Measurements from ENCODE around the gene ZMYM4.
A peak's percentile ranks its signal among the peaks of the same experiment; 100 is the strongest.
"Not testable (repeated sequence)": the region's sequence is repeated elsewhere in the genome, so short reads cannot be mapped to it uniquely, and the experiment has no call there.

ZMYM4 gene

GRCh38 chr1:35268282-35269200 is at the start of gene ZMYM4:
Gene ZMYM4, plus strand, starts transcription at chr1:35268709. Its CDS starts 338 bp downstream, at chr1:35269047.
- FAIRE-seq, result peak; percentile 94

GRCh38 chr1:35220976-35221375 is 47.5 kb upstream of the ZMYM4 start:
- no peak for FAIRE-seq

- no peak for FAIRE-seq
These were observed 46.0 kb upstream of the ZMYM4 start for GRCh38 chr1:35222322-35223083.

- FAIRE-seq, result no peak
These were observed 45.4 kb upstream of the ZMYM4 start for GRCh38 chr1:35223084-35223630.

- FAIRE-seq, result no peak
These were observed 42.0 kb upstream of the ZMYM4 start for GRCh38 chr1:35226546-35226945.

- no peak for FAIRE-seq
These were observed 38.7 kb upstream of the ZMYM4 start for GRCh38 chr1:35229587-35230360.

- no peak for FAIRE-seq
These were observed 37.2 kb upstream of the ZMYM4 start for GRCh38 chr1:35231287-35231686.

- not testable (repeated sequence) for FAIRE-seq
These were observed 31.7 kb upstream of the ZMYM4 start for GRCh38 chr1:35236772-35237171.

GRCh38 chr1:35243691-35244090 is 24.8 kb upstream of the ZMYM4 start:
- no peak for FAIRE-seq

- FAIRE-seq, result no peak
These were observed 21.3 kb upstream of the ZMYM4 start for GRCh38 chr1:35247256-35247655.

GRCh38 chr1:35253941-35254340 is 14.6 kb upstream of the ZMYM4 start:
- no peak for FAIRE-seq

GRCh38 chr1:35255276-35255675 is 13.2 kb upstream of the ZMYM4 start:
- no peak for FAIRE-seq

GRCh38 chr1:35259561-35259960 is 8.9 kb upstream of the ZMYM4 start:
- FAIRE-seq, result no peak

GRCh38 chr1:35261412-35262120 is 6.9 kb upstream of the ZMYM4 start:
- no peak for FAIRE-seq

- no peak for FAIRE-seq
These were observed 4.5 kb upstream of the ZMYM4 start for GRCh38 chr1:35264035-35264434.

- FAIRE-seq, result no peak
These were observed 3.6 kb upstream of the ZMYM4 start for GRCh38 chr1:35264871-35265270.

- no peak for FAIRE-seq
These were observed 2.2 kb upstream of the ZMYM4 start for GRCh38 chr1:35266306-35266705.

GRCh38 chr1:35269201-35269988 is 886 bp downstream of the ZMYM4 start:
- no peak for FAIRE-seq

GRCh38 chr1:35269989-35270289 is 1.4 kb downstream of the ZMYM4 start:
- no peak for FAIRE-seq

- FAIRE-seq, result no peak
These were observed 2.3 kb downstream of the ZMYM4 start for GRCh38 chr1:35270836-35271235.

GRCh38 chr1:35274197-35274596 is 5.7 kb downstream of the ZMYM4 start:
- FAIRE-seq, result no peak
